ENCODE measurements around the gene CYGB.

Gene CYGB

GRCh38 chr17:76585033-76585648 lies 47.6 kb upstream of the CYGB start:
- Histone ChIP-seq H3K4me1 (ENCODE audit: control insufficient read depth, low read length) (peaks cover 6% of the 10 kb centered on the region; the same call in 1 of the 2 replicates), H3K27ac (ENCODE audit: low read depth, low read length) (no peak overlapping the region), H3K4me2 (ENCODE audit: low read length) (peak overlapping the region; percentile 24; the same call in 1 of the 2 replicates), H4K20me1 (ENCODE audit: control insufficient read depth, insufficient read depth, low read depth, low read length) (no peaks in the 10 kb centered on the region), H3K4me3 (ENCODE audit: low read length) (no peak overlapping the region), H3K27me3 (ENCODE audit: control insufficient read depth, low read length) (peaks cover 69% of the 10 kb centered on the region), H3F3A (ENCODE audit: control insufficient read depth, insufficient read depth) (no peaks in the 10 kb centered on the region), H3K9me2 (replicated peaks; ENCODE audit: control insufficient read depth, low read length) (no peaks in the 10 kb centered on the region), H3K36me3 (ENCODE audit: control insufficient read depth, low read length) (no peaks in the 10 kb centered on the region), H3K79me2 (ENCODE audit: control insufficient read depth, low read length) (no peaks in the 10 kb centered on the region), H3K9me3 (ENCODE audit: control insufficient read depth, insufficient read depth, low read length) (no peaks in the 10 kb centered on the region)
- peak; percentile 100 for TF ChIP-seq EZH2phosphoT487 (IDR thresholded peaks at IDR 0.05; ENCODE audit: borderline replicate concordance, low read length)
- TF ChIP-seq CTCF (IDR thresholded peaks at IDR 0.05; ENCODE audit: low read depth, low read length, poor library complexity, severe bottlenecking): no peak

- Histone ChIP-seq H3K36me3 (ENCODE audit: control insufficient read depth, low read length) (no peaks in the 10 kb centered on the region), H3K79me2 (ENCODE audit: control insufficient read depth, low read length) (no peaks in the 10 kb centered on the region), H3K9me3 (ENCODE audit: control insufficient read depth, insufficient read depth, low read length) (no peaks in the 10 kb centered on the region), H3K4me2 (ENCODE audit: low read length) (peak overlapping the region; percentile 24; the same call in 1 of the 2 replicates), H3K27me3 (ENCODE audit: control insufficient read depth, low read length) (peaks cover 71% of the 10 kb centered on the region), H3F3A (ENCODE audit: control insufficient read depth, insufficient read depth) (no peaks in the 10 kb centered on the region), H4K20me1 (ENCODE audit: control insufficient read depth, insufficient read depth, low read depth, low read length) (no peaks in the 10 kb centered on the region), H3K27ac (ENCODE audit: low read depth, low read length) (no peak overlapping the region), H3K4me3 (ENCODE audit: low read length) (no peak overlapping the region), H3K9me2 (replicated peaks; ENCODE audit: control insufficient read depth, low read length) (no peaks in the 10 kb centered on the region), H3K4me1 (ENCODE audit: control insufficient read depth, low read length) (peaks cover 6% of the 10 kb centered on the region; the same call in 1 of the 2 replicates)
- no peak for TF ChIP-seq CTCF (IDR thresholded peaks at IDR 0.05; ENCODE audit: low read depth, low read length, poor library complexity, severe bottlenecking)
These were observed 47.0 kb upstream of the CYGB start for GRCh38 chr17:76584427-76585032.

GRCh38 chr17:76582660-76583059 lies 45.2 kb upstream of the CYGB start:
- Histone ChIP-seq H3K4me3 (ENCODE audit: low read length) (no peak overlapping the region), H3K36me3 (ENCODE audit: control insufficient read depth, low read length) (no peaks in the 10 kb centered on the region), H3K9me2 (replicated peaks; ENCODE audit: control insufficient read depth, low read length) (no peaks in the 10 kb centered on the region), H4K20me1 (ENCODE audit: control insufficient read depth, insufficient read depth, low read depth, low read length) (no peaks in the 10 kb centered on the region), H3F3A (ENCODE audit: control insufficient read depth, insufficient read depth) (no peaks in the 10 kb centered on the region), H3K27me3 (ENCODE audit: control insufficient read depth, low read length) (peaks cover 73% of the 10 kb centered on the region), H3K4me1 (ENCODE audit: control insufficient read depth, low read length) (peaks cover 6% of the 10 kb centered on the region; the same call in 1 of the 2 replicates), H3K9me3 (ENCODE audit: control insufficient read depth, insufficient read depth, low read length) (no peaks in the 10 kb centered on the region), H3K27ac (ENCODE audit: low read depth, low read length) (no peak overlapping the region), H3K4me2 (ENCODE audit: low read length) (no peak overlapping the region), H3K79me2 (ENCODE audit: control insufficient read depth, low read length) (no peaks in the 10 kb centered on the region)
- no peak for TF ChIP-seq EZH2phosphoT487 (IDR thresholded peaks at IDR 0.05; ENCODE audit: borderline replicate concordance, low read length)
- no peak for TF ChIP-seq CTCF (IDR thresholded peaks at IDR 0.05; ENCODE audit: low read depth, low read length, poor library complexity, severe bottlenecking)

All from DOHH2 (cell line).